Transverse colon (tissue), 4 donors: ENCODE results near the gene AGO3.

Experiments
- CTCF ChIP-seq, 5 experiments: fragments of 200-600 bp in 3 of 5; fragments of 450-650 bp in 2 of 5; sonication (generic) in 3 of 5; IDR thresholded peaks; 1 replicate in 2 of 5; 2 replicates in 3 of 5; pipeline ENCODE4 v1.5.1; 2016 to 2017; ENCODE audit warnings: antibody characterized with exemption in 5 of 5, inconsistent platforms in 3 of 5, mild to moderate bottlenecking in 2 of 5, moderate library complexity in 1 of 5
- POLR2A ChIP-seq: fragments of 450-650 bp; IDR thresholded peaks from one replicate; pipeline ENCODE4 v1.6.1; 2016; ENCODE audit warnings: antibody characterized with exemption, mild to moderate bottlenecking, moderate library complexity
- POLR2AphosphoS5 ChIP-seq, 3 donors: sonication (generic); formaldehyde crosslinking; IDR thresholded peaks; one replicate each; pipeline ENCODE4 v1.6.1; 2016; ENCODE audit warnings: antibody characterized with exemption in 3 of 3

- TF ChIP-seq CTCF (IDR thresholded peaks at IDR 0.05) (no peak), POLR2A (no peak), POLR2AphosphoS5 (IDR thresholded peaks at IDR 0.05) (no peak)
These were observed 57.3 kb downstream of the AGO3 start for GRCh38 chr1:35988237-35988636.
